Coronary artery (tissue), 2 donors: ENCODE data around the gene FIGNL2.

ENCODE experiments used
- DNase-seq: peaks from one replicate; pipeline ENCODE4 v3.0.0-alpha.2; 2017; ENCODE audit warnings: low spot score
- H3K27ac ChIP-seq, 2 donors: fragments of 200-600 bp; sonication (generic); one replicate each; pipeline ENCODE4 v1.5.1; 2016 to 2019
- H3K4me3 ChIP-seq: fragments of 200-600 bp; sonication (generic); 2 replicates; pipeline ENCODE4 v1.5.1; 2016; ENCODE audit warnings: mild to moderate bottlenecking, moderate library complexity
- TF ChIP-seq, protein P1 (sequence below): fragments of 200-600 bp; sonication (generic); IDR thresholded peaks from one replicate; pipeline ENCODE4 v1.5.1; 2019; ENCODE audit warnings: antibody characterized with exemption

The FIGNL2 gene

GRCh38 chr12:51825216-51825615 is 23.3 kb downstream of the FIGNL2 start:
- TF ChIP-seq, protein P1, sequence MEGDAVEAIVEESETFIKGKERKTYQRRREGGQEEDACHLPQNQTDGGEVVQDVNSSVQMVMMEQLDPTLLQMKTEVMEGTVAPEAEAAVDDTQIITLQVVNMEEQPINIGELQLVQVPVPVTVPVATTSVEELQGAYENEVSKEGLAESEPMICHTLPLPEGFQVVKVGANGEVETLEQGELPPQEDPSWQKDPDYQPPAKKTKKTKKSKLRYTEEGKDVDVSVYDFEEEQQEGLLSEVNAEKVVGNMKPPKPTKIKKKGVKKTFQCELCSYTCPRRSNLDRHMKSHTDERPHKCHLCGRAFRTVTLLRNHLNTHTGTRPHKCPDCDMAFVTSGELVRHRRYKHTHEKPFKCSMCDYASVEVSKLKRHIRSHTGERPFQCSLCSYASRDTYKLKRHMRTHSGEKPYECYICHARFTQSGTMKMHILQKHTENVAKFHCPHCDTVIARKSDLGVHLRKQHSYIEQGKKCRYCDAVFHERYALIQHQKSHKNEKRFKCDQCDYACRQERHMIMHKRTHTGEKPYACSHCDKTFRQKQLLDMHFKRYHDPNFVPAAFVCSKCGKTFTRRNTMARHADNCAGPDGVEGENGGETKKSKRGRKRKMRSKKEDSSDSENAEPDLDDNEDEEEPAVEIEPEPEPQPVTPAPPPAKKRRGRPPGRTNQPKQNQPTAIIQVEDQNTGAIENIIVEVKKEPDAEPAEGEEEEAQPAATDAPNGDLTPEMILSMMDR, result no peak
- DNase-seq, result no peak
- no peak overlapping the region for H3K4me3 ChIP-seq
- no peak overlapping the region for H3K27ac ChIP-seq

DNA sequence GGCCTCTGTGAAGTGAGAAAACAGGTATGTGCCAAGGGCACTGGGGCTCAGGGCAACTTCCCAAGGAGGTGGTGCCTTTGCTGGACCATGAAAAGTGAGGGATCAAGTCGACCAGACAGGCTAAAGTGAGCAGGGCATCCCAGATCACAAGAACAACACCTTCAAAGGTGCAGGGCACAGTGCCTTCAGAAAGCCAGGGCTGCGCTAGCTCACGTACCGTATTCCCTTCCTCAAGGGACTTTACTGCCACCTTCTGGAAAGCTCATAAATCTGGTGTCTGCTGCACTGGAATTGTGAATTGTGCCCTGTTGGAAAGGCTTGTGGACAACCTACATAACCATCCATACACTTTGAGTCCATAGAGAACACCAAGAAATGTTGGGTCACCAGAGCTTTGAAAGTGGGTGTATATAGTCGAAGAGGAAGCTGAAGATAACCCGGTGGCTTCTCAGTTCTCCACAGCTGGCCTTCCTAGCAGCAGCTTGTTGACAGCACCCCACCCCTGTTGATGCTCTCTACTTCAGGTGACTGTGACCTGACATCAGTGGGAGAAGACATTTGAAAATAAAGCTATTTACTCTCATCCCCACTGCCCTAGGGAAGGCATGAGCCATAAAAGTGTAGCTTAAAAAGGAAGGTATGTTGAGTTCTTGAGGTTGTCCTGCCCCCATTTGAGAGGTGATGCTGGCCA is 24.5 kb downstream of the FIGNL2 start:
- Histone ChIP-seq H3K27ac (no peak overlapping the region), H3K4me3 (no peak overlapping the region)
- TF ChIP-seq, protein P1, result peak; percentile 23
- no peak for DNase-seq

DNA sequence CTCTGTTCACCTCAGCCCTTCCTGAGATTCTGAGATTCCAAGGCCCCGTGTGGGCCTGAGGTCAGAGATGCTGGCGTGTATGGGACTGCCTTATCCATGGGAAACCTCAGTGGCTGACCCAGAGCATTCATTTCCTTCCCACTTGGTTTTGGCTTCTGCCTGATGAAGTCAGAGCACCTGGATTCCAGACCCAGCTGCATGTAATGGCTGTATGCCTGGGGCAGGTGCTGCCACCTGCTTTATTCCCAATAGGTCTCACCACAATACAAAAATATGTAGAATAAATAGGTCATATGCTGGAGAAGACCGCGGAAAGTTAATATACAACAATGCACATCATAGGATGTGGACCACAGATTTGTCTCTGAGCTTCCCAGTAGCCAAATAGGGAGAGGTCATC is 25.6 kb downstream of the FIGNL2 start:
- DNase-seq, result no peak
- H3K27ac ChIP-seq, result no peak overlapping the region
- TF ChIP-seq, protein P1, result no peak
- H3K4me3 ChIP-seq, result no peak overlapping the region

DNA sequence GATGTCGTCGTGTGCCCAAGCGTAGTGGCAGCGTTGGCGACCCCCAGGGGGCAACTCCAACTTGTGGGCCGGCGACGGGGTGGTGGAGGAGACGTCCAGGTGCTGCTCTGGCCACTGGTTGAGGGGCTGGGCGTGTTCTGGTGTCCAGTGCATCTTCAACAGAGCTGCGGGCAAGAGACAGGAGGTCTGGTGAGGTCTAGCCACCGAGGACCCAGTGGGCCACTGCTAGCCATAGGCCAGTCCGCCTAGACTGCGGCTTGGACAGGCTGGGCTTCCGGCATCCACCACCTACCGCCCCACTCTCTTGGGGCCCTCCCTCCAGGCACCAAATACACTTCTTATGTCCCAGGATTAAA is 26.3 kb downstream of the FIGNL2 start:
- TF ChIP-seq, protein P1, result no peak
- DNase-seq, result no peak
- H3K4me3 ChIP-seq, result peak overlapping the region; percentile 66
- no peak overlapping the region for H3K27ac ChIP-seq

- TF ChIP-seq, protein P1, result no peak
- no peak for DNase-seq
- Histone ChIP-seq H3K4me3 (peak overlapping the region; percentile 66), H3K27ac (peak overlapping the region in 1 of 2 donors; percentile 51)
Observed at GRCh38 chr12:51821440-51822260, 26.9 kb downstream of the FIGNL2 start.

GRCh38 chr12:51820526-51821439 is 27.7 kb downstream of the FIGNL2 start:
- Histone ChIP-seq H3K4me3 (peak overlapping the region; percentile 66), H3K27ac (peak overlapping the region in 1 of 2 donors; percentile 51)
- DNase-seq, result no peak
- TF ChIP-seq, protein P1, result no peak
